Neural cell (in vitro differentiated cells): Measurements from ENCODE around the gene WDR33. TPM values are rescaled to one million over a fixed set of nuclear protein-coding genes. Genes with fewer than 3 reads are reported as not detected.
"Not testable (repeated sequence)": the region's sequence is repeated elsewhere in the genome, so short reads cannot be mapped to it uniquely, and the experiment has no call there.

Experiments used
- H2AFZ ChIP-seq: fragments of 200-600, 300-800 bp; sonication (generic), shearing (Covaris generic); 2 replicates; pipeline ENCODE4 v1.6.0; 2014; ENCODE audit warnings: low read depth, mild to moderate bottlenecking, antibody characterized with exemption, low read length, moderate library complexity
- H3F3A ChIP-seq: fragments of 200-600 bp; shearing (Covaris generic); 2 replicates; pipeline ENCODE4 v1.6.1; 2016; ENCODE audit warnings: mild to moderate bottlenecking, moderate library complexity, mixed read lengths, antibody characterized with exemption, low read length; ENCODE audit not compliant: insufficient read depth, poor library complexity, severe bottlenecking
- H3K27ac ChIP-seq: fragments of 200-600, 300-800 bp; sonication (generic), shearing (Covaris generic); 2 replicates; pipeline ENCODE4 v1.5.1; 2014; ENCODE audit warnings: mild to moderate bottlenecking, low read length, moderate library complexity
- H3K27me3 ChIP-seq: fragments of 300-800, 200-600 bp; sonication (generic), shearing (Covaris generic); 2 replicates; pipeline ENCODE4 v1.6.0; 2014; ENCODE audit warnings: mild to moderate bottlenecking, low read depth, low read length, moderate library complexity; ENCODE audit not compliant: insufficient read depth
- H3K36me3 ChIP-seq: fragments of 300-800, 200-600 bp; sonication (generic), shearing (Covaris generic); 2 replicates; pipeline ENCODE4 v1.5.1; 2014; ENCODE audit warnings: mild to moderate bottlenecking, antibody characterized with exemption, low read length, moderate library complexity; ENCODE audit not compliant: insufficient read depth
- H3K4me2 ChIP-seq: fragments of 300-800, 200-600 bp; sonication (generic), shearing (Covaris generic); 2 replicates; pipeline ENCODE4 v1.6.0; 2014; ENCODE audit warnings: mild to moderate bottlenecking, low read length
- H3K4me3 ChIP-seq: fragments of 300-800, 200-600 bp; sonication (generic), shearing (Covaris generic); 2 replicates; pipeline ENCODE4 v1.5.1; 2014; ENCODE audit warnings: mild to moderate bottlenecking, low read length, moderate library complexity
- H3K79me2 ChIP-seq: fragments of 200-600 bp; shearing (Covaris generic); replicated peaks from 2 replicates; pipeline ENCODE4 v1.6.0; 2014; ENCODE audit warnings: mild to moderate bottlenecking, low read length, moderate library complexity; ENCODE audit not compliant: insufficient read depth
- H3K9ac ChIP-seq: fragments of 300-800, 200-600 bp; sonication (generic), shearing (Covaris generic); 2 replicates; pipeline ENCODE4 v1.6.1; 2016; ENCODE audit warnings: mild to moderate bottlenecking, low read length, mixed read lengths
- H3K9me2 ChIP-seq: fragments of 200-600 bp; shearing (Covaris generic); 2 replicates; pipeline ENCODE4 v1.6.1; 2016; ENCODE audit warnings: mild to moderate bottlenecking, low read length, mixed read lengths; ENCODE audit not compliant: insufficient read depth
- H3K9me3 ChIP-seq: fragments of 200-600, 300-800 bp; sonication (generic), shearing (Covaris generic); 2 replicates; pipeline ENCODE4 v1.6.1; 2016; ENCODE audit warnings: mild to moderate bottlenecking, mixed run types, low read length, moderate library complexity, mixed read lengths
- H4K20me1 ChIP-seq: fragments of 200-600 bp; shearing (Covaris generic); 2 replicates; pipeline ENCODE4 v1.6.1; 2016; ENCODE audit warnings: mild to moderate bottlenecking, mixed run types; ENCODE audit not compliant: insufficient read depth
- EP300 ChIP-seq: fragments of 450-650 bp; conservative IDR thresholded peaks from 2 replicates; pipeline ENCODE4 v1.6.1; 2014; ENCODE audit warnings: antibody characterized with exemption, mild to moderate bottlenecking, moderate library complexity; ENCODE audit not compliant: poor library complexity, severe bottlenecking
- EZH2 ChIP-seq: fragments of 200-600, 300-800 bp; shearing (Covaris generic), sonication (generic); IDR thresholded peaks from 2 replicates; pipeline ENCODE4 v1.6.1; 2014; ENCODE audit warnings: antibody characterized with exemption, low read length, borderline replicate concordance, mild to moderate bottlenecking; ENCODE audit not compliant: insufficient read depth, poor library complexity, severe bottlenecking
- MXI1 ChIP-seq: fragments of 450-650 bp; conservative IDR thresholded peaks from 2 replicates; pipeline ENCODE4 v1.6.1; 2014; ENCODE audit warnings: antibody characterized with exemption, mild to moderate bottlenecking; ENCODE audit not compliant: poor library complexity, severe bottlenecking
- POLR2AphosphoS5 ChIP-seq: IDR thresholded peaks from 2 replicates; pipeline ENCODE4 v1.6.1; 2012
- RAD21 ChIP-seq: fragments of 450-650 bp; conservative IDR thresholded peaks from 2 replicates; pipeline ENCODE4 v1.6.1; 2014; ENCODE audit warnings: antibody characterized with exemption, mild to moderate bottlenecking, moderate library complexity
- SMC3 ChIP-seq: fragments of 450-650 bp; conservative IDR thresholded peaks from 2 replicates; pipeline ENCODE4 v1.6.1; 2014; ENCODE audit warnings: antibody characterized with exemption, mild to moderate bottlenecking, moderate library complexity; ENCODE audit not compliant: poor library complexity
- TAF1 ChIP-seq: IDR thresholded peaks from 2 replicates; pipeline ENCODE4 v1.6.1; 2012; ENCODE audit warnings: low read depth
- polyA plus RNA-seq: library from polyadenylated mRNA; depleted of rRNA; stranded (reverse); fragments of >200 nt; gene quantifications from 2 replicates; pipeline ENCODE4 v1.2.3, GENCODE V29; 2014
- TF ChIP-seq, protein P1 (sequence below): fragments of 450-650 bp; IDR thresholded peaks from 2 replicates; pipeline ENCODE4 v1.5.1; 2014; ENCODE audit warnings: antibody characterized with exemption, mild to moderate bottlenecking, moderate library complexity; ENCODE audit not compliant: poor library complexity, severe bottlenecking
- TF ChIP-seq, protein P2 (sequence below): IDR thresholded peaks from 2 replicates; pipeline ENCODE4 v1.6.1; 2012; ENCODE audit warnings: borderline replicate concordance

Gene WDR33
- polyA plus RNA-seq, 1 donor from 2014 or later: 58.7 TPM

DNA sequence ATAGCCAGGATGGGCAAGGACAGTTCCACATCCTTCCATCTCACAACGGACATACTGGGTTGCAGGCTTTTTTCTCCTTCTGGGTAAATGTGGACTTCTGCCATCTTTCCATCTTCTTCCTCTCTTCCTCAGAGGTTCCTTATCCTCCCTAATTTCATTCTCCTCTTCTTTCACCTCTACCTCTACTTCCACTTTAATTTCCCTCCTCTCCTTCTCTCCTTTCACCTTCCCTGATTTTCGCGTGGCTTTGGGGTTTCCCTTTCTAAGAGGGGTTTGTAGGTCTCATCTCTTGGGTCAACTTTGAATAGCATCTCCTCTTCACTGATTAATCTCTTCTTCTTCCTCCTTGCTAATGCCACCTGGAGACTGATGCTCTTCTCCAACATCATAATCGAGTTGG is 29.9 kb upstream of the WDR33 start:
- no peak overlapping the region for H3K9ac ChIP-seq
- no peak overlapping the region for H3K4me3 ChIP-seq
- H2AFZ ChIP-seq: no peak overlapping the region
- TF ChIP-seq EP300: no peak
- no peak for TF ChIP-seq SMC3
- TF ChIP-seq POLR2AphosphoS5: no peak
- TF ChIP-seq RAD21: no peak
- no peak for TF ChIP-seq TAF1
- no peaks in the 10 kb centered on the region for H3K9me3 ChIP-seq
- H3K36me3 ChIP-seq: no peaks in the 10 kb centered on the region
- H3F3A ChIP-seq: no peaks in the 10 kb centered on the region
- no peak overlapping the region for H3K4me2 ChIP-seq
- no peak overlapping the region for H3K27ac ChIP-seq
- H3K27me3 ChIP-seq: no peaks in the 10 kb centered on the region
- no peaks in the 10 kb centered on the region for H3K9me2 ChIP-seq
- H4K20me1 ChIP-seq: no peaks in the 10 kb centered on the region
- H3K79me2 ChIP-seq: no peaks in the 10 kb centered on the region

DNA sequence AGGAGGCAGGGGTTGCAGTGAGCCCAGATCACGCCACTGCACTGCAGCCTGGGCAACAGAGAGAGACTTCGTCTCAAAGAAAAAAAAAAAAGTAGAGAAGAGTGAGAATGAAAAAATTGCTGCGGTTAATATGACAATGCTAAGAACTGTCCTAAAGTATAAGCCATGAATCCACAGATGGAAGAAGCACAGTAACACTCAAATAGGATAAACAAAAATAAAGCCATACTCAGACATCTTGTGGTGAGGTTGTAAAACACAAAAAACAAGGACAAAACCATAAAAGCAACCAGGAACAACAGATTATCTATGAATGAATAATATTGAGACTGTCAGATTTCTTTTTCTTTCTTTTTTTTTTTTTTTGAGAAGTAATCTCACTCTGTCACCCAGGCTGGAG is 24.0 kb upstream of the WDR33 start:
- H3K4me3 ChIP-seq: no peak overlapping the region
- no peaks in the 10 kb centered on the region for H3K27me3 ChIP-seq
- H4K20me1 ChIP-seq: no peaks in the 10 kb centered on the region
- no peaks in the 10 kb centered on the region for H3K79me2 ChIP-seq
- H3K4me2 ChIP-seq: no peak overlapping the region
- TF ChIP-seq POLR2AphosphoS5 (no peak), EZH2 (no peak), TAF1 (no peak), RAD21 (no peak), EP300 (no peak), MXI1 (no peak), SMC3 (no peak)
- TF ChIP-seq, protein P1, sequence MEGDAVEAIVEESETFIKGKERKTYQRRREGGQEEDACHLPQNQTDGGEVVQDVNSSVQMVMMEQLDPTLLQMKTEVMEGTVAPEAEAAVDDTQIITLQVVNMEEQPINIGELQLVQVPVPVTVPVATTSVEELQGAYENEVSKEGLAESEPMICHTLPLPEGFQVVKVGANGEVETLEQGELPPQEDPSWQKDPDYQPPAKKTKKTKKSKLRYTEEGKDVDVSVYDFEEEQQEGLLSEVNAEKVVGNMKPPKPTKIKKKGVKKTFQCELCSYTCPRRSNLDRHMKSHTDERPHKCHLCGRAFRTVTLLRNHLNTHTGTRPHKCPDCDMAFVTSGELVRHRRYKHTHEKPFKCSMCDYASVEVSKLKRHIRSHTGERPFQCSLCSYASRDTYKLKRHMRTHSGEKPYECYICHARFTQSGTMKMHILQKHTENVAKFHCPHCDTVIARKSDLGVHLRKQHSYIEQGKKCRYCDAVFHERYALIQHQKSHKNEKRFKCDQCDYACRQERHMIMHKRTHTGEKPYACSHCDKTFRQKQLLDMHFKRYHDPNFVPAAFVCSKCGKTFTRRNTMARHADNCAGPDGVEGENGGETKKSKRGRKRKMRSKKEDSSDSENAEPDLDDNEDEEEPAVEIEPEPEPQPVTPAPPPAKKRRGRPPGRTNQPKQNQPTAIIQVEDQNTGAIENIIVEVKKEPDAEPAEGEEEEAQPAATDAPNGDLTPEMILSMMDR: no peak
- TF ChIP-seq, protein P2, sequence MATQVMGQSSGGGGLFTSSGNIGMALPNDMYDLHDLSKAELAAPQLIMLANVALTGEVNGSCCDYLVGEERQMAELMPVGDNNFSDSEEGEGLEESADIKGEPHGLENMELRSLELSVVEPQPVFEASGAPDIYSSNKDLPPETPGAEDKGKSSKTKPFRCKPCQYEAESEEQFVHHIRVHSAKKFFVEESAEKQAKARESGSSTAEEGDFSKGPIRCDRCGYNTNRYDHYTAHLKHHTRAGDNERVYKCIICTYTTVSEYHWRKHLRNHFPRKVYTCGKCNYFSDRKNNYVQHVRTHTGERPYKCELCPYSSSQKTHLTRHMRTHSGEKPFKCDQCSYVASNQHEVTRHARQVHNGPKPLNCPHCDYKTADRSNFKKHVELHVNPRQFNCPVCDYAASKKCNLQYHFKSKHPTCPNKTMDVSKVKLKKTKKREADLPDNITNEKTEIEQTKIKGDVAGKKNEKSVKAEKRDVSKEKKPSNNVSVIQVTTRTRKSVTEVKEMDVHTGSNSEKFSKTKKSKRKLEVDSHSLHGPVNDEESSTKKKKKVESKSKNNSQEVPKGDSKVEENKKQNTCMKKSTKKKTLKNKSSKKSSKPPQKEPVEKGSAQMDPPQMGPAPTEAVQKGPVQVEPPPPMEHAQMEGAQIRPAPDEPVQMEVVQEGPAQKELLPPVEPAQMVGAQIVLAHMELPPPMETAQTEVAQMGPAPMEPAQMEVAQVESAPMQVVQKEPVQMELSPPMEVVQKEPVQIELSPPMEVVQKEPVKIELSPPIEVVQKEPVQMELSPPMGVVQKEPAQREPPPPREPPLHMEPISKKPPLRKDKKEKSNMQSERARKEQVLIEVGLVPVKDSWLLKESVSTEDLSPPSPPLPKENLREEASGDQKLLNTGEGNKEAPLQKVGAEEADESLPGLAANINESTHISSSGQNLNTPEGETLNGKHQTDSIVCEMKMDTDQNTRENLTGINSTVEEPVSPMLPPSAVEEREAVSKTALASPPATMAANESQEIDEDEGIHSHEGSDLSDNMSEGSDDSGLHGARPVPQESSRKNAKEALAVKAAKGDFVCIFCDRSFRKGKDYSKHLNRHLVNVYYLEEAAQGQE: no peak
- H2AFZ ChIP-seq: no peak overlapping the region
- no peaks in the 10 kb centered on the region for H3K36me3 ChIP-seq
- no peak overlapping the region for H3K9ac ChIP-seq
- no peak overlapping the region for H3K27ac ChIP-seq
- H3K9me3 ChIP-seq: no peaks in the 10 kb centered on the region
- no peaks in the 10 kb centered on the region for H3K9me2 ChIP-seq
- H3F3A ChIP-seq: no peaks in the 10 kb centered on the region

DNA sequence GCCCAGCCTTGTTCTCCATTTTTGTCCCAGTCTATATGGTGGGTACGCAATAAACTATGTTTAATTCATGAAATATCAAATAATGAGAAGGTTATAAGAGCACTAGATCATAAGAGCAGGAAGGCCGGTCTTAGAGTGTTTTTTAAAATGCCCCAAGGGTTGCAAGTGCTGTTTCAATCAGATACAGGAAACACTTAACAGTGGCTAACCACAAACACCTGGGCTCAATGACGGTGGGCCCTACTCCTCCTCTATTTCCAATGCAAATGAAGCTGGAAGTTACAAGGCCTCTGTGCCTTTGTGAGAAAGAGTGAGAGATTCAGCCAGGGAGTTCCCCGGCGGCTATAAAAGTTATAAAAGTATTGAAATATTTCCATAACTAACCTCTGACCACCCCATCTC is 18.9 kb upstream of the WDR33 start:
- H2AFZ ChIP-seq: no peak overlapping the region
- no peak overlapping the region for H3K27ac ChIP-seq

DNA sequence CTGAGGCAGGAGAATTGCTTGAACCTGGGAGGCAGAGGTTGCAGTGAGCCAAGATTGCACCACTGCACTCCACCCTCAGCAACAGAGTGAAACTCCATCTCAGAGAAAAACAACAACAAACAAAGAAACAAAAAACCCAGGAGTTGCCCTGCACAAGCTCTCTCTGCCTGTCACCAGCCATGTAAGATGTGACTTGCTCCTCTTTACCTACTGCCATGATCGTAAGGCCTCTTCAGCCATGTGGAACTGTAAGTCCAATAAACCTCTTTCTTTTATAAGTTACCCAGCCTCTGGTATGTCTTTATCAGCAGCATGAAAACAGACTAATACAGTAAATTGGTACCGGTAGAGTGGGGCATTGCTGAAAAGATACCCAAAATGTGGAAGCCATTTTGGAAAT is 15.7 kb upstream of the WDR33 start:
- not testable (repeated sequence) for H3K36me3 ChIP-seq, H3K27me3 ChIP-seq, H2AFZ ChIP-seq, H3K9me3 ChIP-seq, H3K4me3 ChIP-seq, H3K4me2 ChIP-seq, H4K20me1 ChIP-seq, H3K27ac ChIP-seq, H3K9me2 ChIP-seq, H3K9ac ChIP-seq, H3K79me2 ChIP-seq, H3F3A ChIP-seq

More for the DNA sequence above, 18.9 kb upstream of the WDR33 start:
- Histone ChIP-seq H3K36me3 (no peaks in the 10 kb centered on the region), H4K20me1 (no peaks in the 10 kb centered on the region), H3K79me2 (no peaks in the 10 kb centered on the region), H3F3A (no peaks in the 10 kb centered on the region), H3K9ac (no peak overlapping the region), H3K27me3 (no peaks in the 10 kb centered on the region), H3K9me3 (peaks cover 7% of the 10 kb centered on the region), H3K9me2 (no peaks in the 10 kb centered on the region), H3K4me2 (no peak overlapping the region), H3K4me3 (no peak overlapping the region)
- no peak for TF ChIP-seq EP300
